ENCODE data around the gene GRIA4.

The GRIA4 gene

GRCh38 chr11:105713106-105713505 lies 103.2 kb downstream of the GRIA4 start:
- no peaks in the 10 kb centered on the region for H3K27me3 ChIP-seq
- no peaks in the 10 kb centered on the region for H3K9me3 ChIP-seq
- H3K4me3 ChIP-seq (ENCODE audit: low read depth, low read length) = no peak overlapping the region
- H3K36me3 ChIP-seq = no peaks in the 10 kb centered on the region
- H3K4me1 ChIP-seq = peaks cover 17% of the 10 kb centered on the region
- no peak for TF ChIP-seq CTCF (IDR thresholded peaks at IDR 0.05; ENCODE audit: low read depth, low read length)
- DNase-seq = no peak

- DNase-seq = no peak
- Histone ChIP-seq H3K27me3 (no peaks in the 10 kb centered on the region), H3K36me3 (no peaks in the 10 kb centered on the region), H3K9me3 (no peaks in the 10 kb centered on the region), H3K4me1 (peaks cover 17% of the 10 kb centered on the region), H3K4me3 (ENCODE audit: low read depth, low read length) (no peak overlapping the region)
- no peak for TF ChIP-seq CTCF (IDR thresholded peaks at IDR 0.05; ENCODE audit: low read depth, low read length)
Measured at GRCh38 chr11:105713696-105714095, 103.8 kb downstream of the GRIA4 start.

- Histone ChIP-seq H3K4me3 (ENCODE audit: low read depth, low read length) (no peak overlapping the region), H3K4me1 (peaks cover 15% of the 10 kb centered on the region), H3K27me3 (no peaks in the 10 kb centered on the region), H3K36me3 (no peaks in the 10 kb centered on the region), H3K9me3 (no peaks in the 10 kb centered on the region)
- no peak for DNase-seq
- TF ChIP-seq CTCF (IDR thresholded peaks at IDR 0.05; ENCODE audit: low read depth, low read length) = no peak
Measured at GRCh38 chr11:105718641-105719040, 108.8 kb downstream of the GRIA4 start.

- DNase-seq = no peak
- H3K36me3 ChIP-seq = no peaks in the 10 kb centered on the region
- no peak overlapping the region for H3K4me3 ChIP-seq (ENCODE audit: low read depth, low read length)
- TF ChIP-seq CTCF (IDR thresholded peaks at IDR 0.05; ENCODE audit: low read depth, low read length) = no peak
- H3K4me1 ChIP-seq = peaks cover 11% of the 10 kb centered on the region
- H3K9me3 ChIP-seq = no peaks in the 10 kb centered on the region; the same call in 1 of the 2 replicates
- no peaks in the 10 kb centered on the region for H3K27me3 ChIP-seq
Measured at GRCh38 chr11:105719073-105719822, 109.4 kb downstream of the GRIA4 start.

GRCh38 chr11:105720096-105720495 lies 110.2 kb downstream of the GRIA4 start:
- H3K27me3 ChIP-seq = no peaks in the 10 kb centered on the region
- no peaks in the 10 kb centered on the region for H3K36me3 ChIP-seq
- no peak for DNase-seq
- TF ChIP-seq CTCF (IDR thresholded peaks at IDR 0.05; ENCODE audit: low read depth, low read length) = no peak
- H3K4me3 ChIP-seq (ENCODE audit: low read depth, low read length) = no peak overlapping the region
- peaks cover 7% of the 10 kb centered on the region for H3K4me1 ChIP-seq
- H3K9me3 ChIP-seq = no peaks in the 10 kb centered on the region; the same call in 1 of the 2 replicates

GRCh38 chr11:105723269-105723668 lies 113.4 kb downstream of the GRIA4 start:
- no peak for TF ChIP-seq CTCF (IDR thresholded peaks at IDR 0.05; ENCODE audit: low read depth, low read length)
- DNase-seq = no peak
- H3K36me3 ChIP-seq = no peaks in the 10 kb centered on the region
- no peak overlapping the region for H3K4me3 ChIP-seq (ENCODE audit: low read depth, low read length)
- no peaks in the 10 kb centered on the region for H3K27me3 ChIP-seq
- H3K4me1 ChIP-seq = no peaks in the 10 kb centered on the region; the same call in 1 of the 2 replicates
- H3K9me3 ChIP-seq = no peaks in the 10 kb centered on the region; the same call in none of the 2 replicates

Data from BE2C (cell line).